ENCODE measurements around the gene EFNB2.

DNA sequence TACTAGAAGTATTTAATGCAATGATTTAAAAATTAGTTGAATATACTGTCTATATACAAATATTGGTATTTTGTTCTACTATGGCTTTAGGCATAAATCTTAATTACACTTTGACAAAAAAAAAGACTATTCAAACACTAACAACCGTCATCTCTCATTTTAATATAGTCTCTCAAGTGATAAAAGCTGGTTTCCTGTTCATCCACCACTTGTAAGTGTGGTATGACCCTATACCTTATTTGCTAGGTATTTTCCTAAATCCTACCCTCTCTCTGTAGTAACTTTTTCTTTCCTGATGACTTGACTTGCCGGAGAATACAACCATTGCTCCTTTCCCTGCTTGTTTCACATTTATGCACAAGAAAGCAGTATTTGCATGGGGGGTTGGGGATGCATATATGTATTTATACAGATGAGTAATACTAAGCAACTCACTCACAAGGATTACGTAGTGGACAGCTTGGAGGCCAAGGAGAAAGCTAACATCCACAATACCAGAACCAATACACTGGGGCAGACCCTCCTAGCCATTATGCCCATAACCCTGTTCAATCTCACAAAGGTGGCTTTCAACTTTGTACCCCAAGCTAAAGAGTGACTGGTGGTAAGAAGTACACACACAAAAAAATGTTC lies 12.7 kb upstream of the EFNB2 start:
- no peak for TF ChIP-seq CTCF (IDR thresholded peaks at IDR 0.05)
- no peak for TF ChIP-seq POLR2A (IDR thresholded peaks at IDR 0.05)
- TF ChIP-seq POLR2AphosphoS5 (IDR thresholded peaks at IDR 0.05), result no peak
